GM19455 (cell line): Measurements from ENCODE around the gene WNT5B.
"Not testable (repeated sequence)": the region's sequence is repeated elsewhere in the genome, so short reads cannot be mapped to it uniquely, and the experiment has no call there.

ENCODE experiments used
- ATAC-seq: cut with Tn5 transposase; IDR thresholded peaks from one replicate; pipeline ENCODE4 v1.9.1; 2021; ENCODE audit not compliant: unreplicated experiment

The WNT5B gene

GRCh38 chr12:1688086-1688710 is 59.2 kb downstream of the WNT5B start:
- ATAC-seq, result no peak

GRCh38 chr12:1690578-1691122 is 61.6 kb downstream of the WNT5B start, which contains the start of gene ADIPOR2:
Gene ADIPOR2 (plus strand): TSS chr12:1691070. CDS start chr12:1754344, 63,274 bp downstream.
- peak; percentile 97 for ATAC-seq

- peak; percentile 40 for ATAC-seq
Observed at GRCh38 chr12:1691123-1692007, 62.3 kb downstream of the WNT5B start.

GRCh38 chr12:1692226-1692625 is 63.2 kb downstream of the WNT5B start:
- no peak for ATAC-seq

GRCh38 chr12:1692895-1693610 is 64.0 kb downstream of the WNT5B start:
- no peak for ATAC-seq

GRCh38 chr12:1695097-1695496 is 66.1 kb downstream of the WNT5B start:
- not testable (repeated sequence) for ATAC-seq

- ATAC-seq, result no peak
Observed at GRCh38 chr12:1695886-1696670, 67.0 kb downstream of the WNT5B start.

GRCh38 chr12:1696800-1697199 is 67.8 kb downstream of the WNT5B start:
- no peak for ATAC-seq
